SK-N-MC (cell line): ENCODE measurements around the gene E2F1.

Source experiments
- DNase-seq: peaks from one replicate; pipeline ENCODE4 v3.0.0-alpha.2; 2011; ENCODE audit warnings: low read depth, low spot score
- H3K27ac ChIP-seq: fragments of 200-600 bp; sonication (generic); 2 replicates; pipeline ENCODE4 v1.5.1; 2016; ENCODE audit warnings: mixed run types
- H3K36me3 ChIP-seq: fragments of 200-600 bp; sonication (generic); 2 replicates; pipeline ENCODE4 v1.6.1; 2017; ENCODE audit warnings: antibody characterized with exemption, low read length, mixed read lengths; ENCODE audit not compliant: insufficient read depth
- H3K4me3 ChIP-seq: fragments of 200-600 bp; sonication (generic); 2 replicates; pipeline ENCODE4 v1.5.1; 2016
- H3K9ac ChIP-seq: fragments of 200-600 bp; sonication (generic); 2 replicates; pipeline ENCODE4 v1.8.0; 2017; ENCODE audit warnings: mixed run types, mixed read lengths; ENCODE audit not compliant: insufficient read length
- H3K9me3 ChIP-seq: fragments of 200-600 bp; sonication (generic); 2 replicates; pipeline ENCODE4 v1.6.1; 2017; ENCODE audit warnings: low read depth, mild to moderate bottlenecking, antibody characterized with exemption, low read length, moderate library complexity, mixed read lengths
- EZH2 ChIP-seq: fragments of 200-600 bp; sonication (generic); IDR thresholded peaks from one replicate; pipeline ENCODE4 v1.6.1; 2017; ENCODE audit warnings: antibody characterized with exemption
- FOXP2 ChIP-seq: optimal IDR thresholded peaks from 2 replicates; pipeline ENCODE3; 2011; ENCODE audit warnings: mild to moderate bottlenecking, moderate library complexity; ENCODE audit not compliant: insufficient read depth; ENCODE audit errors: extremely low read length, control extremely low read depth
- POLR2AphosphoS5 ChIP-seq: IDR thresholded peaks from 2 replicates; pipeline ENCODE4 v1.6.1; 2012; ENCODE audit warnings: mild to moderate bottlenecking, low read depth, low read length, borderline replicate concordance

Gene E2F1, protein sequence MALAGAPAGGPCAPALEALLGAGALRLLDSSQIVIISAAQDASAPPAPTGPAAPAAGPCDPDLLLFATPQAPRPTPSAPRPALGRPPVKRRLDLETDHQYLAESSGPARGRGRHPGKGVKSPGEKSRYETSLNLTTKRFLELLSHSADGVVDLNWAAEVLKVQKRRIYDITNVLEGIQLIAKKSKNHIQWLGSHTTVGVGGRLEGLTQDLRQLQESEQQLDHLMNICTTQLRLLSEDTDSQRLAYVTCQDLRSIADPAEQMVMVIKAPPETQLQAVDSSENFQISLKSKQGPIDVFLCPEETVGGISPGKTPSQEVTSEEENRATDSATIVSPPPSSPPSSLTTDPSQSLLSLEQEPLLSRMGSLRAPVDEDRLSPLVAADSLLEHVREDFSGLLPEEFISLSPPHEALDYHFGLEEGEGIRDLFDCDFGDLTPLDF

DNA sequence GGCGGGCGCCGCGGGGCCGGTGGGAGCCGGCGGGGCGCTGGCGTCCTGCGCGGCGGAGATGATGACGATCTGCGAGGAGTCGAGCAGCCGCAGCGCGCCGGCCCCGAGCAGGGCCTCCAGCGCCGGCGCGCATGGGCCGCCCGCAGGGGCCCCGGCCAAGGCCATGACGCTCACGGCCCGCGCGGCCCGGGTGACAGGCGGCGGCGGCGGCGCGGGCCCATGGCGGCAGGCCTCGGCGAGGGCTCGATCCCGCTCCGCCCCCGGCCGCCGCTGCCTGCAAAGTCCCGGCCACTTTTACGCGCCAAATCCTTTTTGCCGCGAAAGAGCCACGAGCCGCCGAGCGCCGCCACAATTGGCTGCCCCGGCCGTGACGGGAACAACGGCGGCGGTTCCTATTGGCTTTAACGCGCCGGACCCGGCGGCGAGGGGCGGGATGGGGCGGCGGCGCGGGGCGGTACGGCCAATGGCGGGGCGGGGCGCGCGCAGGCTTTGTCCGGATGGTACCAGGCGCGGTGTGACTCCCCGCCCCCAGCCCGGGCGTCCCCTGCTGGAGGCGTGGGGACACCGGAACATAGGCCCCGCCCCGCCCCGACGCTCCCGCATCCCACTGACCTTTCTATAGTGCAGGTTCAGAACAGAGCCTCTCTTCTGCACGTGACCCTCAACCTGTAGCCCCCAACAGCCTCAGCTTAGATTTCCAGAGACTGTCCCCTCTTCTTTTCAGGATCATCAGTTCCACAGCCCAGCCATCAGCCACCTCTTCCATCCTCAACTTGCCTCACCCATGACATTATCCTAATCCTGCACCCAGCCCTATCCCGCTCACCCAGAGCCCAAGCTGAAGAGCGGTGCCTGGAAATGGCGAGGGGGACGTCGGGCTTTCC lies at the start of gene E2F1:
Gene E2F1 (minus strand): TSS at position 286 of the 884 bp plus-strand sequence. CDS start 121 bp downstream, at position 165.
- Histone ChIP-seq H3K4me3 (peak within 1 kb of the TSS; percentile 86), H3K27ac (no peak within 1 kb of the TSS), H3K9me3 (no peaks in the 10 kb centered on the region), H3K36me3 (0 out of 2 replicates have a peak, but pooled peaks cover 3% of the 10 kb centered on the region), H3K9ac (peak within 1 kb of the TSS; percentile 72)
- no peak for DNase-seq
- TF ChIP-seq EZH2 (no peak), POLR2AphosphoS5 (peak; percentile 54; the same call in 1 of the 2 replicates), FOXP2 (no peak)

DNA sequence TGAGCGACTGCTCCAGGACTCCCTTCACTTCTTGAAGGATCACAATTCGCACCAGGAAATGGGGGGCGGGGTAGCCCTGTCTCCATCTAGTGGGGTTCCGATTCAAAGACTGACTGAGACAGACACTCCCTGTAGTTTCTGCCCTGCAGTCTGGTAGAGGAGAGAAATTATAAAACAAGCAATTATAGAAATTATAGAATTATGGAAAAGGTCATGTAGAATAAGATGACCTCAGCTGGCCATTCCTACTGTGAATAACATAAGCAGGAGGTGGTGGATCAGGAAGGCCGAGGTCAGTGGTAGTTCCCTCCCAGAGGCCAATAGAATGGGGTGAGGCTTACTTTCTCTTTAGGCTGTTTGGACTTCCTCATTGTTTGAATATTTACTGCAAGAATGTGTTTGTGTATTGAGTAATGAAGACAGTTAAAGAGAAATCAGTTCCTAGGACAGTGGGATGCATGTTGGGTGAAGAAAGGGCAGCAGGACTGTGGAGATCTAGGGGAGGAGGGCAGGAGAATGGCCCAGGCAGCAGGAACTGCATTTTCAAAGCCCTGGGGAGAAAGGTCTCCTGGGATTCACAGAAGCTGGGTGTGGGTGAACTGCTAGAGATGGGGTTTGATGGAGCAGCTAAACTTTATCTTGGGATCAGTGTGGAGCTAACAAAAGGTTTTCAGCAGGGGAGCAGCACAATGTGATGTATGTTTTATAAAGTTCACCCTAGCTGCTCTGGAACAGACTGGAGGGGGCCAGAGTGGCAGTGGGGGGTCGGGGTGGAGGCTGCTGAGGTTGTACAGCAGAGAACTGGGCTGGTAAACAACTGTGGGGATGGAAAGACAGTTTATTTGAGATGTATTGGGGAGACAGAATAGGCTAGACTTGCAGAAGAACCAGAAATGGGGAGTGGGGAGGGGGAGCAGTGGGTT lies 47.7 kb upstream of the E2F1 start:
- no peak for TF ChIP-seq POLR2AphosphoS5
- peak; percentile 10 for TF ChIP-seq FOXP2
- no peak for TF ChIP-seq EZH2
- Histone ChIP-seq H3K9me3 (peaks cover 3% of the 10 kb centered on the region; the same call in 1 of the 2 replicates), H3K27ac (peak overlapping the region; percentile 92), H3K9ac (peak overlapping the region; percentile 65), H3K36me3 (no peaks in the 10 kb centered on the region), H3K4me3 (peak overlapping the region; percentile 48)
- DNase-seq: no peak

DNA sequence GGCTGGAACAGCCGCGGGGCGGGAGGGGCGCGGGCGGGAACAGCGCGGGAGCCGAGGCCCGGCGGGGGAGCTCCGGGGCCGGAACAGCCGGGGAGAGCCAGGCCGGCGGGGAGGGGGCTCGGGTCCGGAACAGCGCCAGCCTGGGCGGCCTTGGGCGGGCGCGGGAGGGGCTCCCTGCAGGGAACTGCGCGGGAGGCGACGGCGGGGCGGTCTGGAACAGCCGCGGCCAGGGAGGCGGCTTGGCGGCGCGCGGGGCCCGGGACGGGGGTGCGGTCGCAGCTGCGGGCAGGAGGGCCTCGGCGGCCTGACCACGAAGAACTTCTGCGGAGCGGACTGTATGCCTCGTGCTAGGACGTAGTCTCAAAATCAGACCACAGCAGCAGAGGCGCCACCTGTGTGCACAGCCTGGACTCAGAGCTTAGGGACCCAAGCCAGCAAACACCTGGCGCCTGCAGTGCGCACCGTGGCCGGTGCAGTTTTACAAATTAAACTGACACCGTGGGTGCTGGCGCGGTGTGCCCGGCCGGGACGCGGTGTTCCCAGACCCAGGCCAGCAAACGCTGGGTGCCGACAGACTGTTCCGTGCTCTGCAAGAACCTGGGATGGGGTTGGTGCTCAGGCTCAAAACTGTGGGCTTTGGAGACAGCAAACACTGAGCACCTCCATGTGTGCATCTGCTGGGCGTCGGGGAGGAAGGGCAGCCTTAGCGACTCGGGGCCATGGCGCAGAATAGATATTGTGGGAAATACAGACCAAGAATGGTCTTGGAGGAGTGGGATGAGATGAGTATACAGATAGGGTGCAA lies 46.2 kb upstream of the E2F1 start:
- Histone ChIP-seq H3K27ac (peak overlapping the region; percentile 92), H3K9ac (peak overlapping the region; percentile 75), H3K9me3 (peaks cover 3% of the 10 kb centered on the region; the same call in 1 of the 2 replicates), H3K36me3 (no peaks in the 10 kb centered on the region), H3K4me3 (peak overlapping the region; percentile 78)
- no peak for DNase-seq
- no peak for TF ChIP-seq EZH2
- no peak for TF ChIP-seq FOXP2
- no peak for TF ChIP-seq POLR2AphosphoS5

DNA sequence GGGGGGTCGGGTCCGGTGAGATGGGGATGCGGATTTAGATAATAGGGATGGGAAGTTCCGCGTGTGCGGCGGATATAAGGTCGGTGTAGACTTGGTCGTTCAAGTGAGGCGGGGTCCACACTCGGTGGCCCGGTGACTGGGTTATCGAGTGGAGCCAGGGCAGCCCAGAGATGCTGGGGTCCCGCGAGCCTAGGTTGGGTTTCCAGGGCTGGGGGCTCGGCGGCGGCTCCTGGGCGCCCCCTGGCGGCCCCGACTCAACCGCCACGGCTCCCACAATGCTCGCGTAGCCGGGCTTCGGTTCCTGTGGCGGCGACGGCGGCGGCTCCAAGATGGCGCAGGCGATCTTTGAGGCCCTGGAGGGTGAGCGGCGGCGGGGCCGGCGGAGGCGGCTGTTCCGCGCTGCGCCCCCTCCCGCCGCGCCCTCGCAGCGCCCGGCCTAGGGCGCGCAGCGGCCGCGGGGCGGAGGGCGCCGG lies 45.5 kb upstream of the E2F1 start, which contains the start of gene ZNF341:
Gene ZNF341 (plus strand): TSS at position 304 of the 473 bp plus-strand sequence. CDS start 26 bp downstream, at position 330.
- Histone ChIP-seq H3K36me3 (no peaks in the 10 kb centered on the region), H3K9me3 (peaks cover 3% of the 10 kb centered on the region; the same call in 1 of the 2 replicates), H3K4me3 (peak within 1 kb of the TSS; percentile 78), H3K27ac (peak within 1 kb of the TSS; percentile 92), H3K9ac (peak within 1 kb of the TSS; percentile 75)
- TF ChIP-seq FOXP2: no peak
- TF ChIP-seq POLR2AphosphoS5: no peak
- no peak for TF ChIP-seq EZH2
- no peak for DNase-seq

DNA sequence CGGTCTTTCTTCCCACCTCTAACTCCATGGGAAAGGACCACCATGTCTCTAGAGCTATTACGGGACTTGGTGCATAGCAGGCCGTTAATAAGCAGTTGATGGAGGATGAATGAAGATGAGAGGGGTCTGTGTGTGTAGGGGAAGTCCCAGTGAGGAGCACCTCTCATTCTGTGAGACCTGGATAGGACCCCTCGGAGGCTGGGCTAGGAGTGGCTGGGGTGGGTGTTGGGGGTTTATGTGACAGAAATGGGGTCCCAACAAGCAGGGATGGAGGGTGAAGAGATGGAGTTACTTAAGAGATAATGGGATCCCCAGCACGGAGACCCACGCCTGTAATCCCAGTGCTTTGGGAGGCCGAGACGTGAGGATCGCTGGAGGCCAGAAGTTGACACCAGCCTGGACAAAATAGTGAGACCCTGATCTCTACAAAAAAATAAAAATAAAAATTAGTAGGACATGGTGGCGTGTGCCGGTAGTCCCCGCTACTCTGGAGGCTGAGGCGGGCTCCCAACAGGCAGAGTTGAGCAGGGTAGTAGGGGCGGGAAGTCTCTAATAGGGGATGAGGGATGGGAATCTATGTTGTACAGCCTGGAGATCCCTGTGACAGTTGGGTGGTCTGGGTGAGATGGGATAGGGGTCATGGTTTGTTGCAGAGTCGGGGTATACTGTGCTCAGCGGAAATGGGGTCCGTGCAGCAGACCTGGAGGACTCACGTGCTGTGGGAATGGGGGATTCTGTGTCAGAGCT lies 44.9 kb upstream of the E2F1 start:
- peaks cover under 1% of the 10 kb centered on the region; the same call in 1 of the 2 replicates for H3K9me3 ChIP-seq
- TF ChIP-seq EZH2 (no peak), FOXP2 (no peak), POLR2AphosphoS5 (no peak)
- H3K27ac ChIP-seq: peak overlapping the region; percentile 61
- H3K36me3 ChIP-seq: no peaks in the 10 kb centered on the region
- H3K9ac ChIP-seq: peak overlapping the region; percentile 12
- no peak for DNase-seq
- peak overlapping the region; percentile 65 for H3K4me3 ChIP-seq

DNA sequence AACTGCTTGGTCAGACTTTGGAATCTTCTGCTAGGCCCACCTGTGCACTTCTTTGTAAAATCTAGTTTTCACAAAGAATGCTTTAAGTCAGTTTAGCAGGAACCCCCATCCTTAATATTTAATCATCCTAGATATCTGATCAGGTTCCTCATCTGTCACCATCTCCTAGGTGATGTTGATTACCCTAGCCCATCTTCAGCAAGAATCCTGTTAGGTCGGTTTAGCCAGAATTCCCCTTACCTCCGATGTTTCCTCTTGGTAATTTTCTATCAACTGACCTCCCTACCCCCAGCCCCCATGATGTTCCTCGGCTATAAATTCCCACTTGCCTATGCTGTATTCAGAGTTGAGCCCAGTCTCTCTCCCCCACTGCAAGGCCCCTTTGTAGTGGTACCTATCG lies 42.9 kb upstream of the E2F1 start:
- H3K9ac ChIP-seq: no peak overlapping the region
- no peak overlapping the region for H3K27ac ChIP-seq
- H3K36me3 ChIP-seq: no peaks in the 10 kb centered on the region
- DNase-seq: no peak
- TF ChIP-seq FOXP2 (no peak), POLR2AphosphoS5 (no peak), EZH2 (no peak)
- H3K9me3 ChIP-seq: no peaks in the 10 kb centered on the region
- no peak overlapping the region for H3K4me3 ChIP-seq
